Left renal cortex interstitium (tissue), 4 donors: ENCODE data around the gene ANKRD33. TPM values are rescaled to one million over a fixed set of nuclear protein-coding genes. Genes with fewer than 3 reads are reported as not detected.

Experiments used
- DNase-seq, 4 donors: peaks; one replicate each; pipeline ENCODE4 v3.0.0-alpha.2; 2013; ENCODE audit warnings: low read depth in 4 of 4, low spot score in 2 of 4, missing footprints in 1 of 4
- polyA plus RNA-seq, 4 donors: library from polyadenylated mRNA; unstranded; fragments of 120-200 nt; gene quantifications; one replicate each; pipeline ENCODE4 v1.2.1, GENCODE V29; 2013; ENCODE audit not compliant: insufficient read length in 4 of 4

Gene ANKRD33
- polyA plus RNA-seq, 4 donors = 0.21 to 0.48 (median 0.28) TPM

DNA sequence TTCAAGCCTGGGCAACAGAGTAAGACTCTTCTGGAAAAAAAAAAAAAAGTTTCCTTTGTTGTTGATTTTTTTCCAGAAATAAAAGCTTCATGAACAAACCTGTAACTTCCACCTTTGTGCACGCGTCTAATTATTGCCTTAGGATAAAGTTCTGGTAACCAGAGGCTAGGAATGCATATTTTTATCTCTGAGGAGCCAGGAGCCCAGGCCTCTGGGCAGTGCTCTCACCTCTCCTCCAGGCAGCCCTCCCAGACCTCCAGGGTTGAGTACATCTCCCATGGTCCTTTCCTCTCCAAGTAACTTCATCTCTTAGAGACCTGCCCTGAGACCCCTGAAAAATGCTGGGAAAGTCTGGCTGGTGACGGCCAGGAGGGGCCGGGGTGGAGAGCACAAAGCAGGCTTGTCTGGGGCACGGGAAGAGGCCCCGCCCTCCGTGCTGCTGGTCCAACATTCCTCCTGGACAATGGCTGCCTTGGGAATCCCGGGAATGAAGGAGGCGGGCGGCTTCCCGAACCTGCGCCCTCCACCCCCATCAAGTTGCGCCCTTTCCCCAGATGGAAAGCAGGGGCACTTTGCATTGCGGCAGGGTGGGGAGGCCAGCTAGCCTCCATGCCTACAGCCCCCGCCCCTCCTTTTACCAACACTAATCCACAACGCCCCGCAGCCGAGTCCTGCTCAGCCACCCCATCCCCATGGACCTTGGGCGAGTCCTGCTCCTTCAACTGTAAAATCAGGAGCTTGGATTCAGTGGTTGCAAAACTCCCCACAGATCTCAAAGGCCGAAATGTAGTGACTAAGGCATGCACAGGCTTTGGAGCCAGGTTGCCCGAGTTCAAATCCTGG is 32.1 kb upstream of the ANKRD33 start:
- no peak for DNase-seq

DNA sequence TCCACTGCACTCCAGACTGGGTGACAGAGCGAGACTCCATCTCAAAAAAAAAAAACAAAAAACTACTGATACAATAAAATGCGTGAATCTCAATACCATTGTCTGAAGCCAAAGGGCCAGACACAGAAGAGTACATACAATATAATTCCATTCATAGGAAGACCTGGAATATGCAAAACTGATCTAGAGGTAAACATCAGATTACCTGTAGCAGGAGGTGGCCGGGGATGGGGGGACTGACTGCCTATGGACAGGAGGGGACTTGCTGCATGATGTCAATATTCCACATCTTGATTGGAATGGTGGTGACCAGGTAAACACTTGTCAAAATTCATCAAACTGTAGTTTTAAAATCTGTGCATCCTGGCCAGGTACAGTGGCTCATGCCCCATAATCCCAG is 26.9 kb upstream of the ANKRD33 start:
- no peak for DNase-seq

DNA sequence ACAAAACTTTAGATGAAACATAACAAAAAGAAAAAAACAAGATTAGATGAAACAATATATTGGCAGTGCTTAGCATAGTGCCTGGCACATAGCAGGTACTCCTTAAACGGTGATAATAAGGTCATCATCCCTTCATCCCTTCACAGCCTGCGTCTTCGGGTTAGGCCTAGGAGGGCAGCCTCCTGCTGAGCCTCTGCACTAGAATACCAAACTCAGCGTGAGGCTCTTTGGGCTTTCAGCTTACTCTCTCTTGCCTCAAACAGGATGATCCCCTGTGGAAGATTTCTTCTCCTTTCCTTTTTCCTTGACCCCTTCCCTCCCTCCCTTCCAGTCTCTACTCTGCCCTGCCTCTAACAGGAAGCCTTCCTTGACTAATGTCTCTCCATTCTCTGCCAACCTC is 25.0 kb upstream of the ANKRD33 start:
- DNase-seq = no peak

DNA sequence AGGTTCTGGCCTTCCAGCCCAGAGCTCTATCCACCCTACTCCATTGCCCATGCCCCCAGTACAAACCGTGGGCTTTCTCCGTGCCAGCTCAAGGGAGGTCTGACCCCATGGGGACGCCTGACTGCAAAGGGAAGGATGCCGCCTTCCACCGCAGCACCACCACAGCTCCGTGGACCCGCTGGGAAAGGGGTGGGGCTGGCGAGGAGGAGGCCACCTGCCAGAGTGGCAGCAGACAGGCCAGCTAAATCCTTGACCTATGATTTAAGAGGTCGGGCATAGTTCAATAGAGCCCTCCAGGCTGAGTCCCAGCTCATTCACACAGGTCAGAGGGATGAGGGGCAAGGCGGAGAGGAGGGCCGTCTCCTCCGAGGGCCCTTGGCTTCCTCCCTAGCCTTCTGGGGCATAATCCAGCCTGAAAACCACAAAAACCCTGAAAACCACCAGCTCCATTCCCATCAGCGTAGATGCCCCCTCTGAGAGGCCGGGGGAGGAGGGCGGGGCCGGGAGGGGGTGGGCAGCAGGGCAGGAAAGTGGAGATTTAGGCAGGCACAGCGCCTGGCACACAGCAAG is 24.5 kb upstream of the ANKRD33 start:
- no peak for DNase-seq

GRCh38 chr12:51863933-51864832 is 23.7 kb upstream of the ANKRD33 start:
- DNase-seq = peak in 2 of 4 donors; percentile 77 to 86

GRCh38 chr12:51864833-51865670 is 22.9 kb upstream of the ANKRD33 start:
- DNase-seq = no peak

DNA sequence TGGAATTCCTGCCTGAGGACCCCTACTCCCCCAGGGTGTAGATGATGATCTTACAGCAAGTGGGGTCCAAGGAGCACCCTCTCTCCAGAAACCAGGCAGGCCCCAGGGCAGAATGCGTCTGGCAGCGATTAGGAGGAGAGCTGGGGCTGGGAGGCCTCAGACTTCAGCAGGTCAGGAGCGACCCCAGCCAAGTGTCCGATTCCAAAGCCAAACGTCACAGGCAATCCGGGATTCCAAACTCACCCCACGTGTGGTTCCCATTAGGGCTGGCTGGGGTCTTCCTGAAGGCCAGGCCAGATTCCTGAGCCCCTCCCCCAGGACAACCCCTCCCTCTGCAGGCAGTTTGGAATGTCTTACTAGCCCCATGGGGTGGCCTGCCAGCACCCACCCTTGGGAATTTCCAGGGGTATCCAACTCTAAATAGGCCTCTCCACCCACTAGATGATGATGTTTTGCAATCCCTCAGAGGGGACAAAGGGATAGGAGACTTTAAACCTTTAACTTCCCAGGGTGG is 22.1 kb upstream of the ANKRD33 start:
- DNase-seq = no peak

DNA sequence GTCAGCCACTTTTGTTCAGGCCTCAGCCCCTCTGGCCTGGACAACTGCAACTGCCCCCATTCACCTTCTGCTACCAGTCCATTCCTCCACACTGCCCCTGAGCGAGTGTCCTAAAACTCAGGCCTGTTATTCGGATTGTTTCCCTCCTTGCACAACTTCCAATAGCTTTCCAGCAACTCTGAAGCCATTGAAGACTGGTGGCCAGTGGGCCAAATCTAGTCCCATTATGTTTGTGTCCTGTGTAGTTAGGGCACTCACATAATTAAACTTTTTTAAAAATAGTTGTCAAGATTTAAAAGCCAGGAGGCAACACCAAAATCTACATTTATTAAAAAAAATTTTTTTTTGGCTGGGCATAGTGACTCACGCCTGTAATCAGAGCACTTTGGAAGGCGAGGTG is 21.6 kb upstream of the ANKRD33 start:
- DNase-seq = no peak

DNA sequence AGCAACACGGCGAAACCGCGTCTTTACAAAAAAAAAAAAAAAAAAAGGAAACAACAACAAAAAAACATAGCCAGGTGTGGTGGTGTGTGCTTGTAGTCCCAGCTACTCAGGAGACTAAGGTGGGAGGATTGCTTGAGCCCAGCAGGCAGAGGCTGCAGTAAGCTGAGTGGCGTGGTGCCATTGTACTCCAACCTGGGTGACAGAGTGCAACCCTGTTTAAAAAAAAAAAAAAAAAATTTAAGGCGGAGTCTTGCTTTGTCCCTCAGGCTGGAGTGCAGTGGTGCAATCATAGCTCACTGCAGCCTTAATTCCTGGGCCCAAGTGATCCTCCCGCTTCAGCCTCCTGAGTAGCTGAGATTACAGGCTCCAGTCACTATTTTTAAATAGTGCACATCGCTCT is 21.1 kb upstream of the ANKRD33 start:
- DNase-seq = no peak

DNA sequence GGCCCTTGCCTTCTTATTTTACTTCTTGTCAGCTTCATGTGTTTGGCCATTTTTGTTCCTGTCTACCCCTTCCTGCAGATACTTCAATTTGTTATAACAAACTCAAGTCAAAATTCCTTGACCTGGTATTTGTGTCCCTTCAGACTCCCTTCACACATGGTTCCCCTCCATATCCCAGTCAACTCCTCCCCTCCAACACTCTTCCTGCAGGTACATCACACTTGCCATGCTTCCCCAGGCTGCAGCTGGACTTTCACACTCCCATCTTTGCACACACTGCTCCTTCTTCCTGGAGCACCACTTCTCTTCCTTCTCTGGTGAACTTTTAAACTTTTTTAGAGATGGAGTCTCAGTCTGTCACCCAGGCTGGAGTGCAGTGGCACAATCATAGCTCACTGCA is 20.5 kb upstream of the ANKRD33 start:
- DNase-seq = no peak

DNA sequence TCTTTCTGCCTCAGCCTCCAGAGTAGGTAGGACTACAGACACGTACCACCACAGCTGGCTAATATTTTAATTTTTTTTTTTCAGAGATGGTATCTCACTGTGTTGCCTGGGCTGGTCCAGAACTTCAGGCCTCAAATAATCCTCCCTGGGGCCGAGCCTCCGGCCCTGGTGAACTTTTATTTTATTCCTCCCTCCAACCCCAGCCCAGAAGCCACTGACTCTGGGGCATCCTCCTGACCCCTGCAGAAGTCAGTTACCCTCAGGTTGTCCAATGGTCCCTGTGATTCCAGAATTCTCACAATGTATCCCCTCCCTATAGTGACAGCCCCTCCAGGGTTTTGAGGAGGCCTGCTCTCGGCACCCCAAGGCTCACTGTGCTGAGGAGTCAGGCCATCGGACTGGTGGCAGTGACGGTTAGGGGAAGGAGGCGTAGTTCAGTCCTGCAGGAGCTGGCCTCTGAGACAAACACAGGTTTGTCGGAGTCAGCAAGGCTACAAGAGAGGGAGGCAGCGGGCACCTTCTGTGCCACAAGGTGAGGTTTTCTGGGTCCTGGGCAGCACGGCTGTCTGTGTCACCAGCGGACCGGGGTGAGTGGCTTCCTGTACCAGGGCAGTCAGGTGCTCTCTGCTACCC is 20.0 kb upstream of the ANKRD33 start:
- no peak for DNase-seq

DNA sequence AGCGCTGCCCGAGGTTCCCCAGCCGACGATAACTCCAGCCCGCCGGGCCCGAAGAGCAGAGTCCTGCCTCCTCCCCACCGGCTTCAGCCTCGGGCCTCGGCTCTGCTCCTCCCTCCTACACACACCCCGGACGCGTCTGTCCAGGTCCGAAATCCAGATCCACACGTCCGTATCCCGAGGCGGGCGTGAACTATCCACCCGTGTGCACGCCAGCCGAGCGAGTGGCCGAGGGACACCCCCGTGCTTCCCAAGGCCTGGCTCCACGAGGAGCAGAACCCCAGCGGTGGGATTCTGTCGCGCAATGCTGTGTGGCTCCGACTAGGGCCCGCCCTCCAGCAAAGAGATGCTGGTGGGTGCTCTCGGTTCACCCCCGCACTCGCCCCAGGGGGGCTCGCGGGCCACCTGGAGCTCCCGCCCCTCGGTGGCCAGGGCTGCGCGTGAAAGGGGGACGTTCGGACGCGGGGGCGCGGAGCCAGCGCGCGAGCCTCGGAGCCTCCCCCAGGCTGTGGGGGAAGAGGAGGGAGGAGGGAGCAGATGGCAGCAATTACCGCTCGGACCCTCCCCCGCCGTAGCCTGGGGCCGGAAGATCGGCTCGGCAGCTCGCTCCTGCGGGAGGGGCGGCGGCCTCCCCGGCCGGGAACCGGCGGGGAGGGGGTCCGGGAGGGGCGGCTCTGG is 18.9 kb upstream of the ANKRD33 start:
- DNase-seq = no peak

- DNase-seq = no peak
These were observed 18.4 kb upstream of the ANKRD33 start for GRCh38 chr12:51869496-51869865.

GRCh38 chr12:51869931-51870330 is 18.0 kb upstream of the ANKRD33 start:
- no peak for DNase-seq

- no peak for DNase-seq
These were observed 17.4 kb upstream of the ANKRD33 start for GRCh38 chr12:51870504-51870903.

GRCh38 chr12:51871126-51871525 is 16.8 kb upstream of the ANKRD33 start:
- no peak for DNase-seq

GRCh38 chr12:51871918-51872688 is 15.8 kb upstream of the ANKRD33 start:
- no peak for DNase-seq

DNA sequence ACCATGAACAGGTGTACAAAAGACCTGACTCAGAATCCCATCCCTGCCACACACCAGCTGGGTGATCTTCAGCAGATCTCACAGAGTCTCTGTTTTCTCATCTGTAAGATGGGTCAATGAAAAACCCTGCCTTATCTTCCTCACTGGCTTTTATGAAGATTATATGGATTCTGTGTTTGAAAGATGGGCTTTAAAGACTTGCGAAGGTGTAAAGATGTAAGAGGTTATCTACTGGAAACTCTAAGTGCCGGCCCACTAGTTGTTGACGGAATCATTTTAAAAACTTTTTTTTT is 15.3 kb upstream of the ANKRD33 start:
- DNase-seq = no peak
